Transverse colon (tissue), 3 donors: Measurements from ENCODE around the gene ZNF343.

Experiments
- EP300 ChIP-seq: sonication (generic); formaldehyde crosslinking; IDR thresholded peaks from one replicate; pipeline ENCODE4 v1.6.1; 2017; ENCODE audit warnings: antibody characterized with exemption, low read depth
- POLR2A ChIP-seq: fragments of 450-650 bp; IDR thresholded peaks from one replicate; pipeline ENCODE4 v1.6.1; 2016; ENCODE audit warnings: antibody characterized with exemption, mild to moderate bottlenecking, moderate library complexity
- TF ChIP-seq, protein P1 (sequence below), 5 experiments: fragments of 200-600 bp in 3 of 5; fragments of 450-650 bp in 2 of 5; sonication (generic) in 3 of 5; IDR thresholded peaks; 1 replicate in 2 of 5; 2 replicates in 3 of 5; pipeline ENCODE4 v1.5.1; 2016 to 2017; ENCODE audit warnings: antibody characterized with exemption in 5 of 5, inconsistent platforms in 3 of 5, mild to moderate bottlenecking in 2 of 5, moderate library complexity in 1 of 5

DNA sequence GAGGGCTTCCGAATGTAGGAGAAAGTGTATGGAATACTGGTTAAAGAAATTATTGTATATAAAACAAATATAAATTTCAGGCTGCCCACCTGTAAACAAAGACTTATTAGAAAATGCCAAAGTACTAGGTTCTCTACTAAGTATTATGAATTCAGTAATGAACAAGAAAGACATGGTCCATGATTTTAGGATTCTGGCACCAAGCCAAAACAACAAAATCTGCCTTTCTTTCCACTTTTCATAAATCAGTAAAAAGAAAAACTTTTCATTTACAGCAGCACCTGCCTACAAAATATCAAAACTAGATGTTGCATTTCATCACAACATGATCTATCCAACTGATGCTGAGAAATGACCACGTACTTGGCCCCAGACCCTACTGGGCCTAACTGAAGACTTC, 23.6 kb downstream of the ZNF343 start:
- TF ChIP-seq POLR2A, result no peak
- TF ChIP-seq, protein P1, sequence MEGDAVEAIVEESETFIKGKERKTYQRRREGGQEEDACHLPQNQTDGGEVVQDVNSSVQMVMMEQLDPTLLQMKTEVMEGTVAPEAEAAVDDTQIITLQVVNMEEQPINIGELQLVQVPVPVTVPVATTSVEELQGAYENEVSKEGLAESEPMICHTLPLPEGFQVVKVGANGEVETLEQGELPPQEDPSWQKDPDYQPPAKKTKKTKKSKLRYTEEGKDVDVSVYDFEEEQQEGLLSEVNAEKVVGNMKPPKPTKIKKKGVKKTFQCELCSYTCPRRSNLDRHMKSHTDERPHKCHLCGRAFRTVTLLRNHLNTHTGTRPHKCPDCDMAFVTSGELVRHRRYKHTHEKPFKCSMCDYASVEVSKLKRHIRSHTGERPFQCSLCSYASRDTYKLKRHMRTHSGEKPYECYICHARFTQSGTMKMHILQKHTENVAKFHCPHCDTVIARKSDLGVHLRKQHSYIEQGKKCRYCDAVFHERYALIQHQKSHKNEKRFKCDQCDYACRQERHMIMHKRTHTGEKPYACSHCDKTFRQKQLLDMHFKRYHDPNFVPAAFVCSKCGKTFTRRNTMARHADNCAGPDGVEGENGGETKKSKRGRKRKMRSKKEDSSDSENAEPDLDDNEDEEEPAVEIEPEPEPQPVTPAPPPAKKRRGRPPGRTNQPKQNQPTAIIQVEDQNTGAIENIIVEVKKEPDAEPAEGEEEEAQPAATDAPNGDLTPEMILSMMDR (IDR thresholded peaks at IDR 0.05), result no peak
- no peak for TF ChIP-seq EP300
